ENCODE measurements around the gene EME2.
A peak's percentile ranks its signal among the peaks of the same experiment; 100 is the strongest.

Gene EME2

DNA sequence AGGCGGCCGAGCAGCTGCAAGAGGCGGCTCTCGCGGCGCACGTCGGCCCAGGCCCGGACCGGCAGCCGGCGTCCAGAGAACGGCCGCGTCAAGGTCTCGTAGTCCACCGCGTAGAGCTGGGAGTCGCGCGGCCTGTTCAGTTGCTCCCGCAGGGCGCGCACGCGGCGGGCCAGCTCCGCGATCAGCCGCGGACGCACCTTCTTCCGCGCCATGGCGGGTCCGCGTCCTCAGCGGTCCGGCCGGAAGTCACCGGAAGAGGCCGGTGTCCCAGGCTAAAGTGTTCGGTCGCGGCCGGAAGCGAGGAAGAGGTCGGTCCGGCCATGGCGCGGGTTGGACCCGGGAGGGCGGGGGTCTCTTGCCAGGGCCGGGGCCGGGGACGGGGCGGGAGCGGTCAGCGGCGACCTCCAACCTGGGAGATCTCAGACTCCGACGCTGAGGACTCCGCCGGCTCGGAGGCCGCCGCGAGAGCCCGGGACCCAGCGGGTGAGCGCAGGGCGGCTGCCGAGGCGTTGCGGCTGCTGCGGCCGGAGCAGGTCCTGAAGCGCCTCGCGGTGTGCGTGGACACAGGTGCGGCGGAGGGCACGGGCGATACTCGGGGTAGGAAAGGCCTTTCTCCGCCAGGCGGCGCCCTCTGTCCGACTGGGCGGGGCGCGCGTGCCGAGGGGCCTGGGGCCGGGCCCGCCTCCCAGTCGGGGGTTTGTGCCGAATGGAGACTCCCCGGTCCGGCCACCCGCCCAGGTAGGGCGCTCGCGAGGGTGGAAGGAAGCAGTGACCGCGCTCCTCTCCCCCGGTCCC lies 495 bp downstream of the EME2 start, which contains the start of gene MRPS34:
Gene MRPS34, minus strand, starts transcription at position 227 of the 795 bp plus-strand sequence. Its CDS starts 15 bp downstream, at position 212.
- TF ChIP-seq, protein P1, sequence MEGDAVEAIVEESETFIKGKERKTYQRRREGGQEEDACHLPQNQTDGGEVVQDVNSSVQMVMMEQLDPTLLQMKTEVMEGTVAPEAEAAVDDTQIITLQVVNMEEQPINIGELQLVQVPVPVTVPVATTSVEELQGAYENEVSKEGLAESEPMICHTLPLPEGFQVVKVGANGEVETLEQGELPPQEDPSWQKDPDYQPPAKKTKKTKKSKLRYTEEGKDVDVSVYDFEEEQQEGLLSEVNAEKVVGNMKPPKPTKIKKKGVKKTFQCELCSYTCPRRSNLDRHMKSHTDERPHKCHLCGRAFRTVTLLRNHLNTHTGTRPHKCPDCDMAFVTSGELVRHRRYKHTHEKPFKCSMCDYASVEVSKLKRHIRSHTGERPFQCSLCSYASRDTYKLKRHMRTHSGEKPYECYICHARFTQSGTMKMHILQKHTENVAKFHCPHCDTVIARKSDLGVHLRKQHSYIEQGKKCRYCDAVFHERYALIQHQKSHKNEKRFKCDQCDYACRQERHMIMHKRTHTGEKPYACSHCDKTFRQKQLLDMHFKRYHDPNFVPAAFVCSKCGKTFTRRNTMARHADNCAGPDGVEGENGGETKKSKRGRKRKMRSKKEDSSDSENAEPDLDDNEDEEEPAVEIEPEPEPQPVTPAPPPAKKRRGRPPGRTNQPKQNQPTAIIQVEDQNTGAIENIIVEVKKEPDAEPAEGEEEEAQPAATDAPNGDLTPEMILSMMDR (conservative IDR thresholded peaks at IDR 0.05; ENCODE audit: low read depth): peak; percentile 82
- DNase-seq (ENCODE audit: low spot score): peak; percentile 72
- POLR2A ChIA-PET (ENCODE audit: low non-redundant PET): interaction anchor here (0.8 to 0.9 kb wide), 2 partner anchors 10 to 47 kb away, joined by 3 to 5 read pairs; partner anchors contain the start of genes NUBP2 and SPSB3
- peak within 1 kb of the TSS; percentile 92 for H3K27ac ChIP-seq
- CTCF ChIA-PET: interaction anchor here (0.7 to 1.7 kb wide), 4 partner anchors 25 to 156 kb away, joined by 3 to 8 read pairs (median 3); partner anchors contain the start of gene MAPK8IP3

DNA sequence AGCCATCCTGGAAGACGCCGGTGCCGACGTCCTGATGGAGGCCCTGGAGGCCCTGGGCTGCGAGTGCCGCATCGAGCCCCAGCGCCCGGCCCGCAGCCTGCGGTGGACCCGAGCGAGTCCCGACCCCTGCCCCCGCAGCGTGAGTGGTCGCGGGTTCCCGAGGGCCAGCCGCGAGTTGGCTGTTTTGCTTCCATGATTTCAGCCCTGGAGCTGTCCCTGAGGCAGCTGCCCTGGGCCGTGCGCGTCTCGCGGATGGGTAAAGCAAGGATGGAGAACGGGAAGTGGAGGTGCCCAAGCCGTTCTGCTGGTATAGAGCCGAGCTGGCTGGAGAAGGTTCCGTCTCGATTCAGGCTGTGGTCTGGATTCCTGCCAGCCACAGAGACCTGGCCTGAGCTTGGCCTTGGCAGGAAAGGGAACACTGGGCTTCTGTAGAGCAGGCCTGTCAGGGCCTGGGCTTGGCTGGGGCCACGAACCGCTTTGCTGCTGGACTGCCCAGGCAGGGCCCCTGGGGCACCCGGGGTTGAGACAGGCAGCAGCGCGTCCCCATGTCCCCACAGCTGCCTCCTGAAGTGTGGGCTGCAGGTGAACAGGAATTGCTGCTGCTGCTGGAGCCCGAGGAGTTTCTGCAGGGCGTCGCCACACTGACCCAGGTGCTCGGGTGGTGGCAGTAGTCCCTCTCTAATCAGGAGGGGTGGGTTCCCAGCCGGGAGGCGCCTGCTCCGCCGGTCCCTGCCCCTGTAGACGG lies 1.3 kb downstream of the EME2 start:
- POLR2A ChIA-PET (ENCODE audit: low non-redundant PET): interaction anchor here (0.8 to 0.9 kb wide), 2 partner anchors 9 to 48 kb away, joined by 3 to 5 read pairs; partner anchors contain the start of genes NUBP2 and SPSB3
- CTCF ChIA-PET: interaction anchor here (0.5 to 0.7 kb wide), 3 partner anchors 23 to 33 kb away, joined by 3 read pairs; no protein-coding TSS in a partner anchor
- DNase-seq (ENCODE audit: low spot score): peak; percentile 40
- TF ChIP-seq, protein P1 (conservative IDR thresholded peaks at IDR 0.05; ENCODE audit: low read depth): peak; percentile 57
- peak overlapping the region; percentile 92 for H3K27ac ChIP-seq

DNA sequence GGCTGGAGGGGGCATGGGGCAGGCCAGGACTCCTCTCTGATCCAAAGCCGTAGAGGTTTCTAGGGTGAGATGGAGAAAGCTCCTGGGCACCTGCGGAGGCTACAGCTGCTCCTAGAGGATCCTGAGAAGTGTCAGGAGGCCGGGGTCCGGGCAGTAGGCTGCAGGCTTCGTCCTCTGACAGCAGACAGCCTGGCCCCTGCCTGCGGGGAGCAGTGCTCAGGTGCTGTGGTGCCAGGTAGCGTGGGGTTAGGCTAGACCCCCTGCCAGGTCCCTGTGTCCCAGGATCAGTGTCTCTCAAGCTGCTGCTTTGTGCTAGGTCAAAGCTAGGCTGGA lies 1.8 kb downstream of the EME2 start:
- ChIA-PET CTCF (interaction anchor here (0.7 kb wide), 1 partner anchor 23 kb away, joined by 3 read pairs; no protein-coding TSS in a partner anchor), POLR2A (ENCODE audit: low non-redundant PET) (interaction anchor here (0.9 kb wide), 1 partner anchor 8 kb away, joined by 5 read pairs; the partner anchor contains the start of genes NUBP2 and SPSB3)
- H3K27ac ChIP-seq: peak overlapping the region; percentile 92
- no peak for DNase-seq (ENCODE audit: low spot score)
- TF ChIP-seq, protein P1 (conservative IDR thresholded peaks at IDR 0.05; ENCODE audit: low read depth): no peak

DNA sequence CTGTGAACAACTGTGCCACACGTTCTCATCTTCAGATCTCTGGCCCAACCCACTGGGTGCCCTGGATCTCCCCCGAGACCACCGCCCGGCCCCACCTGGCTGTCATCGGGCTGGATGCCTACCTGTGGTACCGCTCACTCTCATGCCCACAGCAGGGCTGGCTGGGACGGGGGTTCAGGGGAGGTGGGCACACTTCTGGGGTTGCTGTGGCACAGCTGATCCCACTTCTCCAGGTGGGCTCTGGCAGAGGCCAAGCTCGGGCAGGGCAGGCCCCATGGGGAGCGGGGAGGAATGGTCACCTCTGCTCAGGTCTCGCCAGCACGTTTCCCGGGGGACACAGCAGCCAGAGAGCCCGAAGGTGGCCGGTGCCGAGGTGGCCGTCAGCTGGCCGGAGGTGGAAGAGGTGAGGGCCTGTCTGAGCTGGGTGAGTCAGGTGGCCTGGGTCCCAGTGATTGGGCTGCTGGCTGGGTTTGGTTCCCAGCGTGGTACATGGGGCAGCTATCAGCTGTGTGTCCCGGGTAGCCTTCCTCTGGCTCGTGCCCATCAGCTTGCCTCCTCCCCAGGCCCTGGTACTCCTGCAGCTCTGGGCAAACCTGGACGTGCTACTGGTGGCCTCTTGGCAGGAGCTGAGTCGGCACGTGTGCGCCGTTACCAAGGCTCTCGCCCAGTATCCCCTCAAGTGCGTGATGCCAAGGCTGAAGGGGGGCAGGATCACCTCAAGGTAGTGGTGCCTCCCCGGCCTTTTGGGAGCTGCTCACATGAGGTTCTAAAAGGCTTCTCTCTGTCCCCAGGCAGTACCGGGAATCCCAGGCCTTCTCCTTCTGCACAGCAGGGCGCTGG lies 2.6 kb downstream of the EME2 start:
- ChIA-PET CTCF (no interaction called here), POLR2A (ENCODE audit: low non-redundant PET) (no interaction called here)
- no peak for DNase-seq (ENCODE audit: low spot score)
- H3K27ac ChIP-seq: peak overlapping the region; percentile 92
- TF ChIP-seq, protein P1 (conservative IDR thresholded peaks at IDR 0.05; ENCODE audit: low read depth): no peak

DNA sequence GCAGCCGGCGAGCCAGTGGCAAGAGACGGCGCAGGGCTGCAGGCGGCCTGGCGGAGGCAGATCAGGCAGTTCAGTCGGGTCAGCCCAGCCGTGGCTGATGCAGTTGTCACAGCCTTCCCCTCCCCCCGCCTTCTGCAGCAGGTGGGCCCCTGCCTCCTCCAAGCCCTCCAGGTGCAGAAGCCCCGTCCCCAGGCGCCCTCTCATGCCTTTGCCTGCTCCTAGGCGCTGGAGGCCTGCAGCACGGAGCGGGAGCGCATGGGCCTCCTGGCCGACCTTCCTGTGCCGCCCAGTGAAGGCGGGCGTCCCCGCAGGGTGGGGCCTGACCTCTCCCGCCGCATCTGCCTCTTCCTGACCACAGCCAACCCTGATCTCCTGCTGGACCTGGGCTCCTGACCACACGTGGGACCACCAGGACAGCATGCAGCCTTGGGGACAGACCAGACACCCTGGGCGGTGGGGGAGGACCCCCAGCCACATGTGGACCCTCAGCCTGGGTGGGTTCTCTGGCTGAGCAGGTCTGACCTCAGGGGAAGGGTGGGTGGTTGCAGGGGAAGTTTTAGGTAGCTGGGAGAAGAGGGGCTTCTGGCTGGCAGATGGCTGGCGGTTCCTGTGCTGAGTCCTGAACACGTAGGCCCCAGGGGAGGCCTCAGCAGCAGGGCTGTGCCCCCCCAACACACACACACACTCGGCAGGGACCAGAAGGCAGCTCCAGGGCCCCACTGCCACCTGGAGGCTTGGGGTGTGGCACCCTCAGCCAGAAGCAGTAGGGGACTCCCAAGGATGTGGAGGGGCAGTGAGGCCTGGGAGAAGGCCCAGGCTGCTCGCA lies 3.4 kb downstream of the EME2 start:
- ChIA-PET CTCF (no interaction called here), POLR2A (ENCODE audit: low non-redundant PET) (interaction anchor here (0.5 kb wide), 1 partner anchor 39 kb away, joined by 5 read pairs; no protein-coding TSS in a partner anchor)
- TF ChIP-seq, protein P1 (conservative IDR thresholded peaks at IDR 0.05; ENCODE audit: low read depth): no peak
- H3K27ac ChIP-seq: peak overlapping the region; percentile 92
- no peak for DNase-seq (ENCODE audit: low spot score)

All from RWPE1 (cell line).